OCI-M2 (cell line): Measurements from ENCODE around the gene ABCC8.

ENCODE experiments used
- DNase-seq: peaks from one replicate; lab custom pipeline; 2025; ENCODE audit not compliant: unreplicated experiment; lab: John Stamatoyannopoulos, UW

ABCC8 gene

DNA sequence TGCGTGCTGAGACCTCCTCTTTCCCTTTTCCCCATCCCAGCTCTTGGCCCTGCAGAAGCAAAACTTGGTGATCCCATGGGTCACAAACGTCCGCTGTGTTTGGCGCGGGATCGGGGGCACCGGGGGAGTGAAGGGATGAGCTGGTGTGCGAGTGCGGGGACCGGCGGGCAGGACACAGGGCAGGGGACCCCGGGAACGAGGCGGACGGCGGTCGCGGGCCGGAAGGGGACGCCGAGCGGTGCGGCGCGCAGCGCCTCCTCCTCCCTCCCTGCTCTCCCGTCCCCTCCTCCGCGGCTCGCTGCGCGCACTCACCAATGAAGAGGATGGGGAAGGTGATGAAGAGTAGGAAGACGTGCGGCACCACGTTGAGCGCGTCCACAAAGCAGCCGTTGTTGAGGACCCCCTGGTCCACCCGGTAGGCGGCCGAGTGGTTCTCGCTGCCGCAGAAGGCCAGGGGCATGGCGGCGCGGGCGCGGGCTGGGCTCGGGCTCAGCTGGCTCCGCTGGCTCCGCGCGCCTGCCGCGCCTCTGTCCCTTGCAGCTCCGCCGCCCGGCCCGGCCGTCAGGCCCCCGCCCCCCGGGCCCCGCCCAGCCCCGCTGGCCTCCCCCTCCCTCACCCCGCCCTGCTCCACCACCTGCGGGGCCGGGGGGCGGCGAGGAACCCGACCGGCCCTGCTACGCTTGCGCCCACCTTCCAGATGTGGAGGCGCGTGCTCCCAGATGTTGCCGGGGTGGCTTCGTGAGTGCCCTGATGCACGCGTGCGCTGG, at the start of gene ABCC8:
TSS of gene ABCC8 (minus strand) at position 529 of the 767 bp plus-strand sequence. CDS start at position 460, 69 bp downstream.
- no peak for DNase-seq

GRCh38 chr11:17526326-17526725, 49.7 kb upstream of the ABCC8 start:
- DNase-seq = no peak

- no peak for DNase-seq
Observed at GRCh38 chr11:17525570-17525969, 48.9 kb upstream of the ABCC8 start.

DNA sequence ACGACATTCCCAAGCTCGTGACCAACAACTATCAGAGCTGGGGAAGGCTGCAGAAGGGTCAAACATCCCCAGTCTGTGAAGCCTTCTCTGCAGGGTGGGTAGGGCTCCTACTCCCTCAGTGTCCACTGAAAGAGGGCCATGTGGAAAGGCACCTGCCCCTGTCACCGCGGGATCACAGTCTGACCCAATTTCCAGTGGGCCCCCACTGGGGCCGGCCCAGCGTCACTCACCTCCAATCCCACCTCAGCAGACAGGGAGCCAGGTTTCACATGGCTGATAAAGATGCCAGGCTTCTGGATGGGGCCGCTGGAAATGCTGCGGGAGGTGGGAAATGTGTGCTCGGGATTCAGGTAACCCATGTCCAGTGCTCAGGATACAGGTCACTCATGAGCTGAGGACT, 47.6 kb upstream of the ABCC8 start:
- DNase-seq = no peak

DNA sequence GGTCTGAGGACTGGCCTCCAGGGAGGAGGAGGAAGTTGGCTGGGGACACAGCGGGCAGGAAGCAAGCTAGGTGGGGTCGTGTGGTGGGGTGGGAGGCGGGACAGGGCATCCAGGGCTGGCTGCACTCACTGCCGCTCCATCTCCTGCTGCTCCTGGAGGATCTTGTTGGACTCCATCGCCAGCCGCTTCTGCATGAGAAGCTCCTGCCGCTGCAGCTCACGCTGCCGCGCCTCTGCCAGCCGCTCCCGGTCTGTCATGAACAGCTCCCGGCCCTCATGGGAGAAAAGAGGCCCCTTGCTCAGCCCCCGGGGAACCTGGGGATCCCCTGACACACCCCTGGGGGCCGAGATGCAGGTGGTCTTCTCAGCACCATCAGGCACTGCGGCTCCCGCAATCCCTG, 46.0 kb upstream of the ABCC8 start:
- no peak for DNase-seq

GRCh38 chr11:17521106-17521900, 44.7 kb upstream of the ABCC8 start:
- DNase-seq = no peak

DNA sequence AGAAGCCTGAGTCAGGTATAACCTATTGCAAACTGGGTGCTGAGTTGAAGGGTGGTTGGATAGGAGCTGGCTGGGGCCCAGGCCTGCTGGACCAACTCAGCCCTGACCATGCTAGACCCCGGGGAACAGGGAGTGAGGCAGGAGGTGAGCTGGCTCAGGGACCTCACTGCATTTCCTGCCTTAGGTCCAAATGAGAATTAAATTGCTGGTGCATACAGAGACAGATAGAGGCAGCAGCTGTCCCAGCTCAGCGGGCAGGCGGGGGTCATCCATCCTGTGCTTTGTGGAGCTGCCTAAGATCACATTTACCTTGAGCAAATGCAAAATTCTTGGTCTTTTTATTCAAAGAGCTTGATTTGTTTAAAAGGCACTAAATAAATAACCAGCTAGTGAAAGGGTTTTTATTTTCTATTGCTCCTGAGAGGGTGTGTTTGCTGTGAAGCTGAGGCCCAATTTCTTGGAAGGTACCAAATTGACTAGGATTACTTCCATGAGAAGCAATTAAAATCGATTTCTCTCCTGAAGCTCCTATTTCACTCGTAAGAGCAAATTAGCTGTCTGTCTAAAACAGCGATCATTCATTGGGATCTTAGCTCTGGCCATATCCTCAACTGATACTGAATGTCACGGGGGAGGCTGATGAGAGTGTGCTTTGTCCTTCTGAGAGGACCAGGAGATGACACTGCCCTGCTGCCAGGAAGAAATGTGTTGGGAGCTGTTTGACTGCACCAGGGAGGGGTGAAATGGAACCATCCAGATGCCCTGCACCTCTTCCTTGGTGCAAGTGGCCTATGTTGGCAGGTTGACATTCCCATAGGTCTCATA, 42.6 kb upstream of the ABCC8 start:
- no peak for DNase-seq

DNA sequence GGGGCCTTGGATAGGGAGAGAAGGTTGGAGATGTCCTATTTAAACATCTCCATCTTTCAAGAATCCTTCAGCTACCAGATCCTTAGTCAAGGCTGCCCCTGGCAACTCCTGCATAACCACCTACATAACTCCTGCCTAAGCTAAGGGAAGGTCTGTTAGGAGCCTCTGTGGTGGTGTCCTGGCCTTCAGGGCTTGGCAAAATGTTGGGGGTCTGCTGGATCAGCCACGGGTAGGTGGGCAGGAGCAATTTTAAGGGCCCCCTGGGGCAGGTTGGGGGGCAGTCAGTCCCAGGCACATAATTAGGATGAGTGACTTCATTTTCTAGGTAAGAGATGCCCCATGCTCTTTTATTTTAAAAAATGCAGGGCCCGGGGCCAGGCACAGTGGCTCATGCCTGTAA, 41.7 kb upstream of the ABCC8 start:
- no peak for DNase-seq

DNA sequence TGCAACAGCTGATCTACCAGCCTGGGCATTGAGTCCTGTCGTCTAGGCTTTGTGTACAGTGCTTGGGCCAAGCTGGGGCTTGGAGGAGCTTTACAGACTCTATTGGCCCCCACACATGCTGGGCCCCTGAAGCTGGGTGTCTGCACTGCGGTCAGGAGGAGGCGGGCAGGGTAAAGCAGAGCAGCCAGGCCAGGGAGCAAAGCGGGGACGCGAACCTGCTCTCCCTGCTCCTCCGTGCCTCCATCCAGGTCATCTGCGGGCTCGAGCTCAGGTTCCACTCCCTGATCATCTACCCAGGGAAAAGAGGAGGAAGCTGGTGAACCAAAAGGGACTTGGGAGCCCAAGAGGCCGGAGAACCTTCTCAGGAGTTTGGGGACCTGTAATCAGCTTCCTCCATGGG, 40.5 kb upstream of the ABCC8 start:
- no peak for DNase-seq

GRCh38 chr11:17516551-17517150, 40.0 kb upstream of the ABCC8 start:
- no peak for DNase-seq

DNA sequence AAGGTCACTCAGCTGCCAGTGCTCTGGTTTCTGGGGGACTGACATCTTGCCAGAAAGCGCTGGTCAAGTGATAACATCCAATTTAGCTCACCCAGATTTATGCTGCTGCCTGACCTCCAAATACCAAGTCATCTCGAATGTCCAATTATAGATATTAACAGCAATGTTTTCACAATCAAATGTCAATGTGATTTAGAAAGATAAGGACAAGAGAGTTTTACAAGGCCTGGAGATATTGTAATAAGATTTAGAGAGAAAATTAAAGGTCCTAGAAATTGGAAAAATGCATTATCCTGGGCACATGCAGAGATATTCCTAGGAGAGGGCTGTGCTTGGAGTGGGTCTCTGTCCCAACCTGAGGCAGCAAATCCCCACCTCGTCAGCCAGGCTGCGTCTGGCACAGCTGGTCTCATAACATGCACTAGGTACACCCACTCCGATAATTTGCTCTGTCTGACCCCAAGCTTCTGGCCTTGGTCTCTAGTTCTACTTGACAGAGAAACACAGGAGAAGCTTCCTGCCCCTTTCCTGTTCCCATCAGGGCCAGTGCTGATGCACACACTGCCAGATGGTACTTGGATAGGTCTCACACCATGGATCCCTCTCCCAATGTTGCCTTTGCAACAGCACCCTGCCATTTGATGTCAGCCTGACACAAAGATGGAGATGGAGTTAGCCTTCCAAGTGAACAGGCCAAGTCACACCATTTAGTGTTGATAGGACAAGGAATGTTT, 39.0 kb upstream of the ABCC8 start:
- DNase-seq = no peak

- DNase-seq = no peak
Observed at GRCh38 chr11:17514476-17514875, 37.8 kb upstream of the ABCC8 start.

DNA sequence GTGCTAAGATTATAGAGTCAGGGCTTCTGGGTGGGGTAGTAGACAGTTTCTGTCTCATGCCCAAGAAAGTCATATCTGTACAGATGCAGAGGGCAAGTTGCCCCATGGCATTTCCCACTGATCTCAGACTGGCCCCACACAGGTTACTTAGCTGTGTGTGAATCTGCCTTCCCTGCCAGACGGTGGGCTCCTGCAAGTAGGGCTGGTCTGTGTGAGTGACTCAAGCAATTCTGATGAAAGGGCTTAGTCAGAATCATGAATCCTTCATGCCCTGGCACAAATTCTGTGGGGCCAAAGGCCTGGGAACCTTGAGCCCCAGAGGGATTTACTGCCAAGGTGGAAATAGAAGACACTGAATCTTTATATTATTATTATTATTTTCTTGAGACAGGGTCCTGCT, 37.2 kb upstream of the ABCC8 start:
- no peak for DNase-seq

DNA sequence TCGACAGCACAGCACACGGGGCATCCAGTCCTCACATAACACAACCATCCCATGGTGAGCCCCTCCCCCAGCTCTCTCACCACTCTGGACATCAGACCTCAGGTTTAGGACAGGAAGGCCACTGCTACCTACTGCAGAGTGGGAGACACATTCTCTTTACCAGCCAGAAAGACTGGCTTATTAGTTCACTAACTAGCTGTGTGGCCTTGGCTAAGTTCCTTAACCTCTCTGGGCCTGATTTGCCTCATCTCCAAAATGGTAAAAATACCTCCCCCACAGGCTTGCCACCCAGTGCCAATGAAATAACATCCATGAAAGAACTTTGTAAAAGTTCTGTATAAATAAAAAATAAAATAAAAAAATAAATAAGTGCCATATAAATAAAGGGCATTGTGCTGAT, 35.5 kb upstream of the ABCC8 start:
- DNase-seq = no peak

DNA sequence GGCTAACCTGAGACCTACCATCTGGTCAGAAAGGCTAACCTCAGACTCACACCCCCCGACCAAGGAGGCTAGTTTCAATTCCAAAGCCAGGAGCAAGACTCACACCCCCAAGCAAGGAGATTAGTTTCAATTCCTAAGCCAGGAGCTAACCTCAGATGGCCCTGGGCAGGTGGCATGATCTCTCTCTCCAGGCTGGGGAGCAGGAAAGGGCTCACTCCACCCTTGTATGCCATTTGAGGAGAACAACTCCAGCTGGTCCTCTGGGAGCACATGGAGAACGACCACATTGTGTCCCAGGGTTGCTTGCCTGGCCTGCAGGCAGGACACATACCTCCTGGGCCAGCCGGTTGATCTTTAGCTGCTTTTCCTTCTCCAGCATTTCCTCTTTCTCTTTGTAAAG, 34.9 kb upstream of the ABCC8 start:
- no peak for DNase-seq

DNA sequence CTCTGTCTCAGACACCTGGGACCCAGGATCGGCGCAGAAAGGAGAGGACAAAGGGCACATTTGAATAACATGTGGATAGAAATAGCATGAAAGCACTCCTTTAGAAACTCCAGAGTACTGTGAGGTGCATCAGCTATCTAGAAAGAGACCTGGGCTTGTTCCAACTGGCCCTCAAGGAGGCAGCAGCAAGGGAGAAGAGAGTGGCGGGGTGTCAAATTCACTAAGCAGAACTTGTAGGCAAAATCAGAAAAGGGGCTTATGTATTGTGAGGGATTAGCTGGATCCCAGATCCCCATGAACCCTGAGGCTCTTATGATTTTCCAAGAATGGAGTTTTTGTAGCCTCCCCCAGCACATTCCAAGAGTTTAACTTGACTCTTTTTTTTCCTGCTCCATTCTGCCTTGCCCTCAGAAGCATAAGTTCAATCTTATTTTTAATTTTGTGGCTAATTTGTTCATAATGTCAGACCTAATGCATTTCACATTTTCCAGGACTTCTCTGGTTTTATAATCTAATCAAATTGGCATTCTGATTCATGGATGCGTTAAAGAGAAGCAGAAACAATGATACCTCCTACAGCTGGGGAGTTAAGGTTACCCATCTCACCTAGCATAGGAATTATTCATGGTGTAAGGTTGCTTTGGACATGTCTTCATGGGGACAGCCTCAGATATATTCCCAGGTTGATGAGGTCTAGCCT, 34.0 kb upstream of the ABCC8 start:
- no peak for DNase-seq

DNA sequence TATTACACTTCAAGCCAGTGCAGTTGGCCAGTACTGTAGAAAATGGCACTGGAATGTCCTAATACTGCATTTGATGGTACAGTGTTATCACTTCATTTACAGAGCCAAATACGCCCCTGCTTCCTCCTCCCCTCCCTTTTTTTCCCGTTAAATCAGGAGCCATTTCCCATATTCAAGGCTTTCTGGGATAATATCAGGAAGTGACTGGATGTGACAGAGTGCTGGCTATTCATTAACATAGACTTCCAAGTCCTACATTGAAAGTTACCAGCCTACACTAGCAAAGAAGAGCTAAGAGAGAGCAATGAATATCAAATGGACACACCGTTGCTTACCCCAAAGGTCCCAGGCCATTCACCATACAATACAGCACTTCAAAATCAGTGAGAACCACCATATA, 32.1 kb upstream of the ABCC8 start:
- DNase-seq = no peak

GRCh38 chr11:17508306-17508705, 31.7 kb upstream of the ABCC8 start:
- DNase-seq = no peak

GRCh38 chr11:17507773-17508172, 31.1 kb upstream of the ABCC8 start:
- DNase-seq = no peak

DNA sequence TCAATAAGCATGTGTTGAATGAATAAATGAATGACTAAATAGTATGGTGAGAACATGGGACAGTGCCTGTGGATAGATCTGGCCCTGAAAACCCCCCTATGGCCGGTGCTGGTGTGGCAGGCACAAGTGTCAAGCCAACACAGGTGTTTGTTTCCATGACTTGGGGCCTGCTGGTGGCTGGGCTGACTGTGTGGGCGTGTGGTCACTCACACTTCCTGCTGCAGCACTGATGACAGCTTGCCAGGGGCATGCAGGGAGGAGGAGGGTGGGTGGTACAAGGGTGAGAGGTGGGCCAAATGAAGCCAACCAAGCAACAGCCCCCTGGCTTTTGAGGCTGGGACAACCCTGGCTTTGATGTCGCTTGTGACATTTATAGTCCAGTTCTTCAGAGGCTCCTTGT, 30.3 kb upstream of the ABCC8 start:
- DNase-seq = no peak
